DND-41 (cell line): ENCODE data around the gene TMEM9.

Experiments used
- CTCF ChIP-seq: IDR thresholded peaks from 2 replicates; pipeline ENCODE4 v1.5.1; 2012; ENCODE audit warnings: borderline replicate concordance, low read length, moderate library complexity, mild to moderate bottlenecking; ENCODE audit not compliant: poor library complexity, severe bottlenecking; ENCODE audit errors: extremely low read depth
- EZH2 ChIP-seq: IDR thresholded peaks from 3 replicates; pipeline ENCODE4 v1.6.1; 2012; ENCODE audit warnings: borderline replicate concordance, low read depth, mild to moderate bottlenecking, moderate library complexity, low read length, inconsistent platforms; ENCODE audit not compliant: severe bottlenecking

- TF ChIP-seq CTCF (no peak), EZH2 (no peak)
Observed at GRCh38 chr1:201147396-201148015, 6.8 kb downstream of the TMEM9 start.
